Measurements from ENCODE around the gene CRYBA1.
"Not testable (repeated sequence)": the region's sequence is repeated elsewhere in the genome, so short reads cannot be mapped to it uniquely, and the experiment has no call there.

The CRYBA1 gene

DNA sequence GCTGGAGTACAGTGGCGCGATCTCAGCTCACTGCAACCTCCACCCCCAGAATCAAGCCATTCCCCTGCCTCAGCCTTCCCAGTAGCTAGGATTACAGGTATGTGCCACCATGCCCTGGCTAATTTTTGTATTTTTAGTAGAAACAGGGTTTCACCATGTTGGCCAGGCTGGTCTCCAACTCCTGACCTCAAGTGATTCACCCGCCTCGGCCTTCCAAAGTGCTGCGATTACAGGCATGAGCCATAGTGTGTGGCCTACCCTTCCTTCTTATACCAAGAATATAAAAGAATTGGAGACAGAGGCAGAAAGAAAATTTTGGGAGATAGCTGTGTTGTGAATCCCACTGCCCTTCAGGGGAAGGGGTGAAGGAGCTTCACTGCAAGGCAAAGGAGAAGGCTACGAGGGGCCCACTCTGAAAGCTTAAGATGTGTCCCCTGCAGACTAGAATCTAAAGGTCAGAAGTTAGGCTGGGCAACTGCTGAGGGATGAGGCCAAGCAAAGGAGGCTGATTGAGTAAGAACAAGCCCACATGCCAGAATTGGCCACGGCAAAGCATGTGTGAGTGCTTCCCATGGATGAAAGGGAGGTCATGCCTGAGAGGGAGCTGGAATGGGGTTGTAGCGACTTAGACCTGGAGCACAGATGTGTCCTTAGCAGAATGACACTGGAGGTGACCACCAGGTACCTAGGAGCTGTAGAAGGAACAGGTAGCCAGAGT, 8.4 kb upstream of the CRYBA1 start:
- DNase-seq (ENCODE audit: low read depth): no peak

DNA sequence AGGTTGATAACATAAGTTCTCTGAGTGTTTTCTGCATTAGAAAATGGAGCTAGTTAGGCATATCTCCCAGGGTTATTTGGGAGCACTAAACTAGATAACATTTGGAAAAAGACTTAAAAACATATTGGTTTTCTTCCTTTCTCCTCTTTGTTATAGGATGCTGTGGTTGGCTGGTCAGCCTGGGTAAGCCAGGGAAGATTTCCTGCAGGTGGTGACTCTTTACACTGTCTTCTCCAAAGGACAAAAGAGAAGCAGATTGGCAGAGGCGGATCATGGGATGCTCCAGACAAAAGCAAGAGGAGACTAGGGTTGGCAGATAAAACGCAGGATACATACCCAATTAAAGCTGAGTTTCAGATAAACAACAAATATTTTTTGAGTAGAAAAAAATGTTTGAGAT, 6.2 kb upstream of the CRYBA1 start:
- DNase-seq (ENCODE audit: low read depth): no peak

DNA sequence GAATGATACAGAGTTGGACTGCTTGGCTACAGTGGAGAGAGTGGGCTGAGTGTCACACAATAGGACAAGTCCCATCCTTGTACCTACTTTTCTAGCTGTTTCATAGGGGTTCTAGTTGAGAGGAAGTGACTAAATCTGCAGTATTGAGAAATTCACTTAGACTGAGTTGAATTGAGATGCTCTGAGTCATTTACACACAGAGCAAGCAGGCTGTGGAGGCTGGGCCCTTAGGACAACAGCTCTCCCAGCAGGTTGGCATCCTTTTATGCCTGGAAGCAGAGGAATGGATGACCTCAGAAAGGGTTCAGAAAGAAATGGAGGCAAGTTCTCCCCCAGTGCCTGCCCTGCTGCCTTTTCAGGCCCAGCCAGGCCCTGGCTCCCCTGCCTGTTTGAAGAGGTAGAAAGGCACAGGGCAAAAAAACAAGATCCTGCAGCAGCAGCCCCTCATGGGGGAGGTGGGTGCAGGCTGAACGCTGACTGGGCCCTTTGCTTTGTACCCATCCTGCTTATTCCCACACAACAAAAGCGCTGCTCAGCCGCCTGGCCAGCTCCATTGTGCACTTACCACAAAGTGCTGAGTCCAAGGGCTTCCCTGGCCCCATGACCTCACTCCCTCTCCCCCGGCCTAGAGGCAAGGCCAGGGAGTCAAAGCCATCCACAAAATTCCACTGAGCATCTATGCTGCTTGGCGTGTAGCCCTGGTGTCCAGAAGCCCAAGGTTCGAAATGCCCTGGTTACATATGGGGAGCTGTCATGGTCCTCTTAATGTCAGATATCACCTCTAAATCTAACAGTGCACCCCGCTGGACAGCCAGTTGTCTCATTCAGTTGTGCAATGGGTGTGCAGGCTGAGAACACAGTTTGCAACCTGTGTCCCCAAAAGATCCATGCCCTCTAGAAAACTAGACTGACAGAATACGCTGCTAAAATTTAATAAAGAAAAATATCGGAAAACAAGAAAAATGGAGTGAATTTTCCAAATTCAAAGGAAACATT, 5.4 kb upstream of the CRYBA1 start:
- DNase-seq (ENCODE audit: low read depth): no peak

DNA sequence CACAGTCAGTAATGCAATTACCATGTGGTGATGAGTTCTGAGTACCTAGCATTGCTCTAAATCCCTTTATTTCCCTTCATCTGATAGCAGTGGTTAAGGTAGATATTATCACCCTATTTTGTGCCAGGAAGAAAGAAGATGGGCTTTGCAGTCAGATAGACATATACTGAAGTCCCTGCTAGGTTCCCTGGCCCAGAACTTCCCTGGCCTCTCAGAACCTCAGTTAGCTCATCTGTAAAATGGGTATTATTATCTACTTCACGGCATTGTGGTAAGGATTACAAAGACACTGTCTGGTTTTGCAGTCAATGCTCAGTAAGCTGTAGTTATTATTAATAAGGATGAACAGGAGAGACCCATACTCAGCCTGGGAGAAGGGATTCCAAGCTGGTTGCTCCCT, 4.6 kb upstream of the CRYBA1 start:
- no peak for DNase-seq (ENCODE audit: low read depth)

DNA sequence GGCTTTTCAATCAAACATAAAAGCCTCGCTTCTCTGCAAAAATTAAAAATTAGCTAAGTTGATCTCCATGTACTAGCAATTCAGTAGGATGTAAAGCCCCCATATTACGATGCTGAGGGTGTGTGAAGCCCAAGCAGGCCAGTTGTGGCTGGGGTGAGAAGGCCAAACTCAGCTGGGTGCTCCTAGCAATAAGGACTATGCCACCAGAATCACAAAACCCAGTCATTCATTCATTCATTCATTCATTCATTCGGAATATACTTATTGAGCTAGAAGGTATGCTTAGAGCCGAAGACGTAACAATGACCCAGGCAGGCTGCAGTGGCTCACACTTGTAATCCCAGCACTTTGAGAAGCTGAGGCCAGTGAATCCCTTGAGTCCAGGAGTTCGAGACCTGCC, 3.9 kb upstream of the CRYBA1 start:
- DNase-seq (ENCODE audit: low read depth): no peak

DNA sequence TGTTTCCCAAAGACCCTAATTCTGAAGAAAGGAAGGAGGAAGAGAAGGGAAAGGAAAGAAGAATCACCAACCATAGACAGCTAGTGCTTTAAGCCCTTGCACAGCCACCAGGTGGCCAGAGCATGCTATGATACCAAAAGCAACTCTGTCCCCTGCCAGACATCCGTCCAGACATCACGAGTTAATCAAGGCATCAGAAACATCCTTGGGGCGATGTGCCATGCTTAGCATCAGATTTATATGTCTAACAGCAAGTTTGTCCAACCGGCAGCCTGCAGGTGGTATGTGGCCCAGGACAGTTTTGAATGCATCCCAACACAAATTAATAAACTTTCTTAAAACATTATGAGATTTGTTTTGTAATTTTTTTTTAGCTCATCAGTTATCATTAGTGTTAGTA, 2.9 kb upstream of the CRYBA1 start:
- no peak for DNase-seq (ENCODE audit: low read depth)

DNA sequence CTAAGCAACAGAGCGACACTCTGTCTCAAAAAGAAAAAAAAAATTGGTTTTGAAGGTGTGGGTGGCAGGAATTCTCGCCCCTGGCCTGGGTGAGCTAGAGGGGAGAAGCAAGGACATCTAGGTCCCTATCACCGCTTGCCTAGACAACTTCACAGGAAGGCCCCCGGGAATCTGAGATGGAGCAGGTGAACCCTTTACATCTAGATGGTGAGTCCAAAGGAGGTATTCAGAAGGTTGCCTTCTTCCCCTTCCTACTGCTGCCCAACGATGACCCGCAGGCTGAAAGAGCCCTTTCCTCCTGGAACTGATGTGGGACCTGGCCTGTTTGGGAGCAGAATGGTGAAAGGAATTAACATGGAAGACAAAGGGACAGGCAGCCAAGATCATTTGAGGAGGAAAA, 1.3 kb upstream of the CRYBA1 start:
- DNase-seq (ENCODE audit: low read depth): no peak

DNA sequence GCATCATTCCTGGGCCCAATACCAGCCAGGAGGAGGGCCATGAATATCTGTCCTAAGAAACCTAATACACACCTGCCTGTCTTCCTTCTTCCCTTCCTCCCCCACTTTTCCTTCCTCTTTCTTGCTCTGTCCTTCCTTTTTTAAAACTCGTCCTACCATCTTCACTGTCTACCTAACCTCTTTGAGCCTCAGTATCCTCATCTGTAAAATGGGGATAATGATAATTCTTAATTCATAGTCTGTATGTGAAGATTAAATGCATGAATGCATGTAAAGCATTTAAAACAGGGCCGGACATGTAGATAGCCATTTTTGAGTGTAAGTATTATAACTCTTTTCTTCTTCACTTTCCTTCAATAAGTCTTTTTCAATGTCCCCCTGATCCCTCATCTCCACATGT, 560 bp downstream of the CRYBA1 start:
- no peak for DNase-seq (ENCODE audit: low read depth)

DNA sequence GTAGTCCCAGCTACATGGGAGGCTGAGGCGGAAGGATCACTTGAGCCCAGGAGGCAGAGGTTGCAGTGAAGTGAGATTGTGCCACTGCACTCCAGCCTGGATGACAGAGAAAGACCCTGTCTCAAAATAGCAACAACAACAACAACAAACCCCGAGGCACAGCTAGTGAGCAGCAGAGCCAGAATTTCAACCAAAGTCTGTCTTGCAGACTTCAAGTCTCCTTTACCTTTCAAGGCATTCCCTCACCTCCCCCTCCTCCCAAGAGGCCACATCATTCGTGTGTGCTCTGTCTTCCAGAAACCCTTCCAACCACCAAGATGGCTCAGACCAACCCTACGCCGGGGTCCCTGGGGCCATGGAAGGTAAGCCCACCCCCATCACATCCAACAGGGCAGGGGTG, 2.2 kb downstream of the CRYBA1 start:
- DNase-seq (ENCODE audit: low read depth): no peak

DNA sequence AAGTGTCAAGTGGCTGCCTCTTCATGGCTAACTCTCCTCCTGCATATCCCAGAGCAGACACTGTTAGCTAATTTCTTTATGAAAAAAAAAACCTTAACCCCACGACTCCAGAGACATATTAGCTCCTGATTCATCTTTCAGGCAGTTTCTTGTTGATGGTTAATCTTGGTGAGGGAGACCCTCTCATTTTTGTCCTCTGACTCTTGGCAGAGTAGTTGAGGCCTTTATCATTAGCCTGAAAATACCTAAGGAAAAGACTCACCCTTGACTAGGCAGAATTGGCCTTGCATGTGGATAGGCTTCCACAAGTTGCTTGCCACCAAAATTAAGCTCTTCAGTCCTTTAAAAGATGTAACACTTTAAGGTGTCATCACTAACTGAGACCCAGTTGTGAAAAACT, 4.0 kb downstream of the CRYBA1 start:
- DNase-seq (ENCODE audit: low read depth): no peak

DNA sequence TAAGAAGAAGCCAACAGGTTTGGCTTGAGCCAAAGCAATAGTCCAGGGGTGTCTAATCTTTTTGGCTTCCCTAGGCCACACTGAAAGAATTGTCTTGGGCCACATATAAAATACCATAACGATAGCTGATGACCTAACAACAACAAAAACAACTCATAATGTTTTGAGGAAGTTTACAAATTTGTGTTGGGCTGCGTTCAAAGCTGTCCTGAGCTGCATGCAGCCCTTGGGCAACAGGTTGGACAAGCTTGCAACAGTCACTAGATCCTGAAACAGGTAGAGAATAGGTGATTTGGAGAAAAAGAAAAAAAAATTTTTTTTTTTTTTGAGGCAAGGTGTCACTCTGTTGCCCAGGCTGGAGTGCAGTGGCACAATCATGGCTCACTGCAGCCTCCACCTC, 4.5 kb downstream of the CRYBA1 start:
- DNase-seq (ENCODE audit: low read depth): no peak

DNA sequence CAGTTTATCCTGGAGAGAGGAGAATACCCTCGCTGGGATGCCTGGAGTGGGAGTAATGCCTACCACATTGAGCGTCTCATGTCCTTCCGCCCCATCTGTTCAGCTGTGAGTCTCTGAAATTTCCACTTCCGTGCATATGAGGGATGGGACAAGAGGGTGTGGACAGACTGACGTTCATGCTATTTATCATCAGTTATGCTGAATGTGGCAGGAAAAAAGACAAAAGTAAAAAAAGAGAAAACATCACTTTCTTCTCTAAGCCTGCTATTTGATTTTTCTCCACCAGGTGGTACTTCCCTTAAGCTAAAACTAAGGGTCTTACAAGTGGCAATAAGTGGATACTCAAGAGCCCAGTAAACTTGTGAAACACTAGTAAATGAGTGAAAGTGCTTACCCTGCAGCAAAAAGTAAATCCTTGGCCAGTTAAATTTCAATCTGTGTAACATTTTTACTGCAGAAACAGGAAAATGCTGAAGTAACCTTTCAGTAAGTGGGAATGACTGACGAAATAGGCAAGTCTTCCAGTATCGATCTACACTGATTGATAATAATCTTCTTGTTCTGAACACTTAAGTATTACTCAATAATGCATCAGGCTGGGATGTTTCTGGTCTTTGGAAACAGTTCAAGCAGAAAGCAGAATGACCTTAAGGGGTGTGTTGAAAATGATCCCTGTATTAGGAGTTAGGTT, 5.6 kb downstream of the CRYBA1 start:
- DNase-seq (ENCODE audit: low read depth): no peak

DNA sequence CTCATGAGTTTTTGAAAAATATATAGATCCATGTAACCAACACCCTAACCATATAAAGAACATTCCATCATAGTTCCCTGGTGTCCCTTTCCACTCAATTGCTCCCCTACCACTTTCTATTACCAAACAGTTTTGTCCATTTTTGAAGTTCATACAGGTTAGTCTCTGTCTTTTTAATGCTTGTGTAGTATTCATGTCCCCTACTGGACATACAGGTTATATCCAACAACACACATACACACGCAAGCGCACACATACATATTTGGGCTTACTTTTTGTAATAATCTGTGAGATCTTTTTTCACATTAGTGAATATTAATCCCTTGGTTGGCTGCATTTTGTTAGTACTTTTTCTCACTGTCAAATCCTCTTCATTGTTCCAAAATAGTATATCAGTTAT, 6.4 kb downstream of the CRYBA1 start:
- DNase-seq (ENCODE audit: low read depth): no peak

DNA sequence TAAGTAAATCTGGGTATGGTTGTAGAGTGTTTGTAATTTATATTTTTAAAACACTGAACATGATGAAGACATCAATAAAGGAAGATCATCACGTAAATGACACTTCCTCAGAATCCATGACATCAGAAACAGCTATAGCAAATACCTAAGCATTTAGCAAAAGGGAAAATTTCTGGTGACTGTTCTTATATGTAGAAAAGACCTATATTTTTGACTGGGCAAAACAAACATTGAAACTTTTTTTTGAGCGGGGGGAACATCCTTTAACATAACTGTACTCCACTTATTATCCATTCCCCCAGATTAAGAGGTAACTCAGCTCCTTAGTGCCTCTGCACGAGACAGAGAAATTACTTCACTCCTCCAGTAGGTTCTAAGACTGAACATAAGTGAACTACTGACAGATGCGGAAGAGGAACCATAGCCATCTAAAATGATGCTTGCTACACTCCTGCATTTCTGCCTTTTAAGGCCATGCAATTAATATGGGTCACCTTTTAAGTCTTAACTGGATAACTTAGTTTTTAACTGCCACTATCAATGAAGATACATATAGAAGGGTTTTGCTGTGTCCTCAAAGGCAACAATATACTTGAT, 9.4 kb downstream of the CRYBA1 start:
- DNase-seq (ENCODE audit: low read depth): no peak

DNA sequence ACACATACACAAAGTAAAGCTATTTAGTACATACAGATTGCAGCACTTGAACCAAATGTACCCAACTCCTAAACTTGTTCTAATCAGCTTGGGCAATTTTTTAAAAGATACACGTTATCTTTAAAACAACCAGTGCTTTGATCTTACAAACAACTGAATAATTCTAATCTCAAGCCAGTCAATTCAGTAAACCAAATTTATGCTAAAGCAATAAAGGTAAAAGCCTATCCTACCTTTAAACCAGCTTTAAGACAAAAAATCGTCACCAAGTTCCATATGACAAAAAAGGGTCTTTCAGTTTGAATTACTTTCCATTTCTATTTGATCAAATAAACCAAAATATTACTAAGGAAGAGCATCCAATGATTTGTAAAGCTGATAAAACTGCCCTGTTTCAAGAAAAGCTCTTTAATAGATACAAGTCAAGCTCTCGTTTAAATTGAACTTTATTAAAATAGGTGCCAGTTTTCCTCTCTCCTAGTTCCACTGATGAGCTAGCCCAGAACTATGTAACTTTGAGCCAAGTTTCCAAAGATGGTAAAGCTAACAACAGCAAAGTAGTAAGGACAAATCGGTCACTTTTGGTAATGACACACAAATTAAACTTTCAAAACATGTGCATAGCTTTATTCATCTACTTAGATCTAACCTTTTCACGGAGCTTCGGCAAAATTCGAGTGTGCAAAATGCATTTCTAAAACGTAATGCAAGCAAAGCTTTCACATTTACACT, 10.2 kb downstream of the CRYBA1 start:
- no peak for DNase-seq (ENCODE audit: low read depth)

DNA sequence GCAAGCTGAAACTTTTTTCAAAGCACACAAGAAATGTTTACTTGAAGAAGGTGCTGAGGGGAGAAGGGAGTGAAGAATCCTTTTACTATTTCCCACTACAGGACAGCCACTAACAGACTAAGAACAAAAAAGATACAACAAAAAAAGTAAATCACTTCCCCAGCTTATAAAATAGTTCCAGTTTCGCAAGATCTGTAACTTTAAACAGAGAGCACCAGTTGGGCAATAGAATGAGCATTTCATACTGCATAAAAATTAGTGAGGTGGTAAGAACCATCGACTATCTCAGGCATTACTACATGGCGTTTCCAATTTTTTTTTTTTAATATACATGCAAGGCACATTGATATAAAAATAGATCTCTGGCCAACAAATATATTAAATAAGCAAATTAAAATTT, 11.1 kb downstream of the CRYBA1 start:
- DNase-seq (ENCODE audit: low read depth): no peak

DNA sequence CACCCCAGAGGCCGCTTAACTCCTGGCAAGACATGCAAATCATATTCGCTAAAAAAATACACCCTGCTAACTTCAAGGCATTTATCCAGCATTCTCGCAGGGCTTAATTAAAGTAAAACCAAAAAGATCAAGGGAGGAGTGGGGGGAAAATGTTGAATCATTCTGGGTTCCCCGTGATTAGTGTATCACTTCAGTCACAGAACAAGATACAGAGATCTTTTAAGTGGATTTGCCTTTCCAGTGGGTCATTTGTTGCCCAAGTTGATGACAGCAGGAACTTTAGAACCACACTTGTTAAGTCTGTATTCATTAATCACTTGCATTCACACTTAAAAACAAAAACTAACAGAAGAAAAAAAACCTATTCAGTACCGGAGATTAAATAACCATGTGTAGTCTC, 17.3 kb downstream of the CRYBA1 start:
- no peak for DNase-seq (ENCODE audit: low read depth)

DNA sequence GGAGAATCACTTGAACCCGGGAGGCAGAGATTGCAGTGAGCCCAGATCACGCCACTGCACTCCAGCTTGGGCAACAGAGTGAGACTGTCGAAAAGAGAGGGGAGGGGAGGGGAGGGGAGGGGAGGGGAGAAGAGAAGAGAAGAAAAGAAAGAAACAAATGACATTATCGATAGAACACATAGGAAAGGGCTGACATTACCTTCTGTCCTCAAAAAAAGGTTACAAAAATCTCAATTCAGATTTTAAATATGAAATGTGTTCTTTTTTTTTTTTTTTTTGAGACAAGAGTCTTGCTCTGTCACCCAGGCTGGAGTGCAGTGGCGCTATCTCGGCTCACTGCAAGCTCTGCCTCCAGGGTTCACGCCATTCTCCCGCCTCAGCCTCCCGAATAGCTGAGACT, 25.3 kb downstream of the CRYBA1 start:
- not testable (repeated sequence) for DNase-seq (ENCODE audit: low read depth)

DNA sequence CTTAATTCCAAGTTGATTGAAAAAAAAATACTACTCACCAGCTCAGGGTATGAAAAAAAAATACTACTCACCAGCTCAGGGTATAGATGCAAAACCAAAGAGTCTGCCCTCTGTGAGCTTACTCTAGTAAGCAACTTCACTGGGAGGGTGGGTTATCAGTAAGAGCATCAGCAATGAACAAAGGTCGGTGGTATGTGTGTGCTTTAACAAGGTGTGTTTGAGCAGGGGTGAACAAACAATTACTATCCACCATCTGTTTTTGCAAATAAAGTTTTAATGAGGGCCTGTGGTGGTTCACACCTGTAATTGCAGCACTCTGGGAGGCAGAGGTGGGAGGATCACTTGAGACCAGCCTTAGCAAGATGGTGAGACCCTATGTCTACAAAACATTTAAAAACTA, 27.3 kb downstream of the CRYBA1 start:
- DNase-seq (ENCODE audit: low read depth): no peak

DNA sequence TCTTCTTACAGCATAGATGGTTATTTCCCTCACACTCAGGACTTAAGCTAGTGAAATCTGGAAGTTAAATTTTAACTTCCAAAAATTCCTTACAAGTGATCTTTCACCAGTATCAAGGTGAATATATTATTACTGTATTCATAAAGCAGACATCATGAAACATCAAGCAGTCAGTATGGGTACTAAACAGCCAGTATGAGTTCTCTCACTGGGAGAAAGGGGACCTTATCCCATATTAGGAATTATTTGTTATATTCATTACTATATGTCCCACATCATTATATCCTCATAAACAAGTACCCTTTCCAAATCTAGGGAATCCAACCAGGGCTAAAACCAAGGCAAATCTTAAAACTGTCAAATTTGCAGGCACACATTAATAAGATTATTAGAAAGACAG, 32.0 kb downstream of the CRYBA1 start:
- no peak for DNase-seq (ENCODE audit: low read depth)

DNA sequence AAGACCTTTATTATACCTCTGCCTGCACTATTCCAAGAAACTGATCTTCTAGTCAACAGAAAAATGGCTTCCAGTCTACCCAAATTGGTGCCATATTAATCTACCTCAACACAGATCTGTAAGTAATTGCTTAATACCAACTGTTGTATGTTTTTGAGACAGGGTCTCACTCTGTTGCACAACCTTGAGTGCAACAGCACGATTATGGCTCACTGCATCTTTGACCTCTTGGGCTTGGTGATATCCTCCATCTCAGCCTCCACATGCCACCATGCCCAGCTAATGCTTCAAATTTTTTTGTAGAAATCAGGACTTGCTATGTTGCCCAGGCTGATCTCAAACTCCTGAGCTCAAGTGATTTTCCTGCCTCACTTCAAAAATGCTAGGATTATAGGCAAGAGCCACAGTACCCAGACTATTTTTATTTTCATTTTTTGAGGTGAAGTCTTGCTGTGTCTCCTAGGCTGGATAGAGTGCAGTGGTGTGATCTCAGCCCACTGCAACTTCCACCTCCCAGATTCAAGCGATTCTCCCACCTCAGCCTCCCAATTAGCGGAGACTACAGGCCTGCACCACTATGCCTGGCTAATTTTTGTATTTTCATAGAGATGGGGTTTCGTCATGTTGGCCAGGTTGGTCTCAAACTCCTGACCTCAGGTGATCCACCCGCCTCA, 32.9 kb downstream of the CRYBA1 start:
- DNase-seq (ENCODE audit: low read depth): no peak

All from stimulated activated CD8-positive, alpha-beta memory T cell treated with anti-CD3 and anti-CD28 coated beads, Interleukin-12 subunit alpha, Interleukin-12 subunit beta, amount 100 ng/mL, for 1 hour (primary cell).